HG03045 (cell line): ENCODE results near the gene PMVK.
"Not testable (repeated sequence)": the region's sequence is repeated elsewhere in the genome, so short reads cannot be mapped to it uniquely, and the experiment has no call there.

Source experiments
- ATAC-seq: cut with Tn5 transposase; IDR thresholded peaks from one replicate; pipeline ENCODE4 v1.9.1; 2021; ENCODE audit warnings: mild to moderate bottlenecking, moderate library complexity; ENCODE audit not compliant: unreplicated experiment

Gene PMVK

DNA sequence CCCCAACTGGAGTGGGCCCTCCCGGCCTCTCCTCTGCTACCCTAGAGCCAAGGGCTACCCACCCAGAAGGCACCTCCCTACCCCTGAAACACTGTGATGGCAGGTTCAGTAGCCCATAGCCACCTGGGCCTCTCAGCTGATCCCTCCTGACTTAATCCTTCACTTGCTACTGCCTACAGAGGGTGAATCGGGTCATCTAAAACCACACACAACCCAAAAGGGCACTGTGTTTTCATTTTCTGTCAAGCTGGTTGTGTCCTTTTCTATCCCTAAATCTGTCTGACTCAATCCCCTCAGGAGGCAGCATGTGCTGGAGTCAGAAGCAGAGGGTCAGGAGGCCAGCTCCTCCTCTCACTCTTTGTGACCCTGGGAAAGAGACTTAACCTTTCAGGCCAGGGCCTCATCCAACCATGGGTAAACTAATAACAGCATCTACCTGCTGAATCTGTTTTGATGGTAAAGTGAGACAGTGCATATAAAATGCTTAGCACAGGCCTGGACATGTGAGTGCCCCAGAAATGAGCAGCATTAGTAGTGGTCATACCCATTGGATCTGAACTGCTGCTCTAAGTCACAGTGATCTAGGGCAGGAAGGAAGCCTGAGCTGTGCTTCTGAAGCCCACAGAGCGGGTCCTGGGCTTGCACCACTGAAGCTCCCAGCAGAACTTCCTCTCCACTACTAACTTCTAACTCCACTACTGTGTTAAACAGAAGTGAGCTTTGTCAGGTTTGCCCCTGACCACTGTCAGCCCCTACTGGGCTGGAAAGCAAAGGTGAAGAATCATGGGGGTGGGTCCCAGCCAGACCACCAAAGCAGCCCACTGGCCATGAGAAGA is 11.0 kb downstream of the PMVK start:
- no peak for ATAC-seq

DNA sequence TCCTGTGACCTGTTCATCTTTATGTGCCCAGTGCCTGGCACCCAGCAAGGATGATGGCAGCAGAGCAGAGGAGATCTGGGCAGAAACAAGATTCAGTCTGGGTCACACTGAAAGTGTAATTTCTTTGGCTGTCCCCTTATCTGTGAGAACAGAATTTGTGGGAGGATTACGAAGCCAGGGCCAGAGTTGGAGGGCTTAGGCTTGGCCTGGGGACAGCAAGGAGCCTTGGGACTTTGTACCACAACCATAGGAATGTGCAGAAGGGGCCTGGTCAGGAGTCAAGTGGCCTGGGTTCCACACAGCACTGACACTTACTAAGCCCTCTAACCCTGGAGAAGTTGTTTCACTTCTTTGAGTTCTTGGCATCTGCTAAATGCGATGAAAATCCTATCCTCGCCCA is 12.8 kb downstream of the PMVK start:
- no peak for ATAC-seq

DNA sequence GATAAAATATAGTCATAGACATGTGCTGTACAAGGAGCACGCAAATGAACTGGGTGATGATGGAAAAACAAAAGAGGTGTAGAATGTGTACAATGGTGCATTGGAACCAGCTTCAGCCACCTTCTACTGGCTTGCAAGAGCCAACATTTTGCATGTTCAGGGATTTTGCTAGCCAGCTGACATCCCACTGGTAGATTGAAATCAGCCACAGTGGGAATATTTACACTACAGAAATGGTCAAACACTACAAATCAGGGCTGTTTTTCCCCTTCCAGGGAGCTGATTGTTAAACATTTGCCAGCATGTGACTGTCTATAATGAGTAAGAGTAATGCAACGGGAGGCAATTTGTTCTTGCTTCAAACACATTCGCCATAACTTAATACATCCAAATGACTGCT is 23.2 kb downstream of the PMVK start:
- no peak for ATAC-seq

DNA sequence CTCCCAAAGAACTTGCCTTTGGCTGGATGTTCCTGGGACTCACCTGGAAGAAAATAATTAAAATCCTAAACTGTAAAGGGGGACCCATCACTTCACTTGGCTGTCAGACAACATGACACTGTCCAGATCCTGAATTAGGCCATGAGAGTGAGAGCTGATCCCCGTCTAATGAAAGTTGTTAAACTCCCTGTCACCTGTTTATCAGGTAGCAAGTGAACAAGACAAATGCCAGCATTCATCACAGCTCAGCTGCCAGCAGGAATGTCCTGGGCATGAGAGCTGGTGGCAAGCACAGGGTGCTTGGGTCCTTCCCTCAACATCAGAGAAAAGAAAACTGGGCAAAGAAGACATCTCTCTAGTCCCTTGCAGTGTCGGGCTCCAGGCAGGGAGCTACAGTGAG is 23.8 kb downstream of the PMVK start:
- no peak for ATAC-seq

DNA sequence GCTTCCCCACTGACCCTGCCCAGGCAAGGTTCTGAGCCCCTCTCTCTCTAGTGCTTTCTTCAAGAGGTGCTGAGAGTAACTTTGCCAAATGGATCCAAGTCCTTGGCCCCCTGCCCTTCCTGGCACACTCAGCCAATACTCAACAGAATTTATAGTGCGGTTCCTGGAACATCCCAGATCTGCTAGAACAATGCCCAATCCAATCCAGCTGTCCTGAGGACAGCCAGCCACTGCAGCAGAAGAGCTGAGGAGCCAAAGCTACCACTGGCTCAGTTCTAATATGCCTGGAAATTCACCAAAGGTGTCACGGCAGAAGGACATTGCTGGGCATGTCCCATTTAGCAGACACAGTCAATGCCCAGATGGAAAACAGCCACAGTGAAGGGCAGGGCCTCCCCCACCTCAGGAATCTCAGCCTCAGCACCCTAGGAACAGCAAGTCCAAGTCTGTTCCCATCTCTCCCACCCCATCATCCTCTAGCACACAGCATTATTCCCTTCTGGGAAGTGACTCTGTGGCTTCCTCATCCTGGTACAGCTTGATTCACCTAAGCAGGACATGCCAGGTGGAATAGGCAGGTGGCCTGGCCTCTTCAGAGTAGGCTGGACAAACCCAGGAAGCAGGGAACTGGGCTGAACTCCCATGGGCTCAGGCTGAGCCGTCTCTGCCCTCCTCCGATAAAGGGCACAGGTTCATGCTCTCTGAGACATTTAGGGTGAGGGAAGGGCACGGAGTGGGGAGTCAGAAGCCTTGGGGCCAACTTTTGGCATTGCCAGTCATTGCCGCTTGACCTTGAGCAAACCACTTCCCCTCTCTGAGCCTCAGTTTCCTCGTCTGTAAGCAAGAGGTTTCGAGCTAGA is 24.6 kb downstream of the PMVK start:
- ATAC-seq: no peak

DNA sequence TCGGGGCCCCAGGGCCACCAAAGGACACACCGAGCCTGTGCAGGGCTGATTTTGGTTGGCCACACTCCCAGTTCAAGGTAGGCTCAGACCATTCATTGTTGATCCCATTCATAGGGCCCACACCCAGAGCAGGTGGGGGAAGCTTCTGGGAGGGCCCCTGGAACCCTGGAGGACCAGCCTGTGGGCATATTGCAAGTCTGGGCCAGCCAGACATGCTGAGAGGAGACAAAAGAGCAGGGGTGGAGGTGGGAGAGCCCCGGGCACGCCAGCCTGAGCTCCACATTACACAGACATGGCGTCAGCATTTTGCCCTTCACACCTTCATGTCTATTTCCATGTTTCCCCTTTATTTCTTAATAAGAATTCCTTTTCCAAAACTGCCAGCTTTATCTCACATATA is 25.7 kb downstream of the PMVK start:
- no peak for ATAC-seq

DNA sequence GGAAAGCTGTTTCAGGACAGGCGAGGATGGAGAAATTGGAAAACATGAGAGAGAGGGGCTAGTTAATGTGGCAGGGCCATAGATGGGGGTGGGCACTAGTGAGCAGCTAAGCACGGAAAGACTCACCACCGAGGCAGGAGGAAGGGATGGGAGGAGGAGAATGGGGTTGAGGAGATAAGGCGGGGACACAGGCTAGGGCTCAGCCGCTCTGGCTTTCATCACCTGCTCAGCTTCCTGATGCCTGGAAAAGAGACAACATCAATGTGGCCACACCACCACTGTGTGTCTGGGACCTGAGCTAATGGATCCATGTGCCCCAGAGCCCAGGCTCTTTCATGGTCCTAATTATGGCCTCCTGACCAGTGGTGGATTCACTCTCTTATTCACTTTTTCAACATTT is 27.6 kb downstream of the PMVK start:
- no peak for ATAC-seq

DNA sequence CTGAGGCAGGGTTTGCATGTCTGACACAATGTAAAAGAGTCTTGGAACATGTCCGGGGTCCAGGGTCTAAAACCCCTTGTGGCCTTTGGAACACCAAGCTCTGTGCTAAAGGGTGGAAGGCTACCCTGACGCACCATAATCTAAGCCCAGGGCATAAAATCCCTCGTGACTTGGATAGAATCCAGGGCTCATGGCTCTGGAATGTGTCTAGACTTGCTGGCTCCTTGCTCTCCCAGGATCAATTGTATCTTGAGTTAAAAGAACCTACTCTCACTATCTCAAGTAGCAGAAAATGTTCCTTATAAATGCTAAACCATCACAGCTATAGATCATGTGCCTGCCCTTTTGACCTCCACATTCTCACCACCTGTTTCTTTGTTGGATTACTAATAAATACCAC is 28.4 kb downstream of the PMVK start:
- not testable (repeated sequence) for ATAC-seq

DNA sequence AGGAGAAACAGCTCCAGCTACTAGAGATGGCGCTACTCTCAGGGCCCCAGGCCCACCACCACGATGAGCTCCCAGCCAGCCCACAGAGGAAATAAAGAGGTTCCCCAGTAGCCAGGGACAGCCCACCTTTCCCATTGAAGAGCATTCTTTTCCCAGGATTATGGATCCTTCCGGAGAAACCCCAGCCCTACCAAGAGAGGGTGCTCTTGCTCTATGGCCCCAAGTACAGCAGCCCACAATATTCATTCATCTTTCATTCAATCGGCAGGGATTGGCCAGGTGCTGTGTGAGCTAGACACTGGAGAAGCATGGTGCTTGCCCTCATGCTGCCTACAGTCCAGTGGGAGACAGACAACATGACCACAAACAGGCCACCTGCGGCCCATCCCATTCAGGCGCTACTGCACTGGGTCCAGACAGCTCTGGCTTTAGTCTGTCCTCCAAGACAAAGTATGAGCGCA is 29.9 kb downstream of the PMVK start:
- ATAC-seq: no peak

DNA sequence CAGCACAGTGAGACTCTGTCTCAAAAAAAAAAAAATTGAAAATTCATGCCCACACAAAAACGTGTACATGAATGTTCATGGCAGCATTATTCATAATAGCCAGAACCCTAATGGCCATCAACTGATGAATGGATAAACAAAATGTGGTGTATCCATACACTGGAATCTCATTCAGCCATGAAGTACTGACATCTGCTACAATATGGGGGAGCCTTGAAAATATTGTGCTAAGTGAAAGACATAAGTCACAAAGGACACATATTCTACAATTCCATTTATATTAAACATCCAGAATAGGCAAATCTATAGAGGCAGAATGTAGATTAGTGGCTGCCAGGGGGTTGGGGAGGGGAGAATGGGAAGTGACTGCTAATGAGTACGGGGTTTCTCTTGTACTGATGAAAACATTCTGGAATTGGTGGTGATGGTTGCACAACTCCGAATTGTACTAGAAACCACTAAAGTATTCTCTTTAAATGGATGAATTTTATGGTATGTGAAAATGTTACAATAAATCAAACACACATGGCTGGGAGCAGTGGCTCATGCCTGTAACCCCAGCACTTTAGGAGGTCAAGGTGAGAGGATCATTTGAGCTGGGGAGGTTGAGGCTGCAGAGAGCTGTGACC is 33.5 kb downstream of the PMVK start:
- ATAC-seq: no peak

DNA sequence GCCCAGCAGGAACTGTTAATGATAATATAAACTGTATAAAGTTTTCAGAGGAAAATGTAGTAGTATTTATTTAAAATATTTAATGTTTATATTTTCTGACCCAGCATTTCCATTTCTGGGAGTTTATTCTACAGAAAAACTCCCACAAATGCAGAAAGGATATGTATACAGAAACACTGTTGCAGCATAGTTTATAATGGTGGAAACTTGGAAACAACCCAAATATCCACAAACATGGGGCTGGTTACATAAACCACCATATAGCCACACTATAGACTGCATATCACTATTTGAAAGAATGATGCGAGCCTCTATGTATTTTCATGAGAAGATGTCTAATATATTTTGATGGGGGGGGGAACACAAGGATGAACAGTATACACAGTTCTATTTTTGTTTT is 34.9 kb downstream of the PMVK start:
- ATAC-seq: no peak

DNA sequence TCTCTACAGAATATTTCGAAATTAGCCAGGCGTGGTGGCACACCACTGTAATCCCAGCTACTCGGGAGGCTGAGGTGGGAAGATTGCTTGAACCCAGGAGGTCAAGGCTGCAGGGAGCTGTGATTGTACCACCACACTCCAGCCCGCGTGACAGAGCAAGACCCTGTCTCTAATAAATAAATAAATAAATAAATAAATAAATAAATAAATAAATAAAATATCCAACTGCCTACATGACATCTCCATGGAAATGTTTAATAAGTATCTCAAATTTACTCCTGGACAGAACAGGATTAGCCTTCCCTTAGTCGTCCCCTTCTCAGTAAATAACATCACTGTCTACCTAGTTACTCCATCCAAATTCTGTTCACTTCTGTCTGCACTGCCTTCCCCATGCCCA is 37.5 kb downstream of the PMVK start:
- ATAC-seq: no peak

DNA sequence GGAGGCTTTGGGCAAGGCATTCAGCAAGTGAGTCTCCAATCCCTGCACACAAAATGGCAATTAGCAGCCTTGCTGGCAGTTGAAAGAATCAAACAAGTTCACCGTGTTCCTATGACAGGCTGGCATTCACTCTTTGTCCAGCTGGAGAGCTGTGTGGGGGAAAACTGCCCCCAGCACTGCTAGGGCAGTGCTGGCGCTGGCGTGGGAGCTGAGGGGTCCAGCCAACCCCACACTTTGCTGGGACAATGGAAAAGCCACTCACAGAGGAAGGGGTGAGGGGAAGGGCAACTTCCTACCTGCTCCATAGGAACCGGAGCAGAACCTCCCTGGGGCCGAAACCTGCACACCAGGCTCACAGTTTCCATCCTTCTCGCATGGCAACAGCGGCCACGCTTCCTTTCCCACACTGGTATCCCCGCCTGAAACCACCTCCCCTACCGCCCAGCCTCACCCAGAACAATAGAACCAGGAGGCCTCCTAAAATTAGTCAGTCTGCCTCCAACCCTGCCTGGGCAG is 39.7 kb downstream of the PMVK start:
- no peak for ATAC-seq

DNA sequence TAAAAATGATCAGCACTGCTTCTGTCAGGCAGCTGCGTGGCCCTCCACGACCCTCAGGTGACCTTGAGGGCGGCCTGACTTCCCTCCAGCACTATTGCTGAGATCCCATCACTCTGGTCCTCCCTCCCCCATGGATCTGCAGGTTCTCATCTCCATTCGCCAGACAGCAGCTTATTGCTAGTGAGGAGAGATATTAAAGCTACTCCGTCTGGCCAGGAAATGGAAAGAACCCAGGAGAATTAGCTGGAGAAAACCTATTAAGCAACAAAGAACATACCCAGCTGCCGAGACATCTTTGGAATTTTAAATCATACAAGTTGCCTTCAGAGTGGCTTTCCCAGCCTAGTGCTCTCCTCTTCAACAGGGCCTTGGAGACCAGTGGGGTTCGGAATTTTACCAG is 40.7 kb downstream of the PMVK start:
- ATAC-seq: no peak

DNA sequence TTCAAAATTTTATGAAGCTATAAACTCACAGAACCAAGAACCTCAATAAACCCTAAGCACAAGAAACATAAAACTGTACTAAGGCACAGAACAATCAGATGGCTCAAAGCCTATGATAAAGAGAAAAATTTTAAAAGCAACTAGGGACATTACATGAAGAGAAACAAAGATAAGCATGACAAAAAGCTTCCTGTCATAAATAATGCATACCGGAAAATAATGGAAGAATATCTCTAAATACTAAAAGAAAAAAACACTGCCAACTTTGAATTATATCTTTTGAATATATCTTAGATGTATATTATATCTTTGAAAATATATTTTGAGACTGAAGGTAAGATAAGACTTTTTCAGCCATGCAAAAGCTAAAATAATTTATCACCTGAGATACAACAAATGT is 45.1 kb downstream of the PMVK start:
- no peak for ATAC-seq

DNA sequence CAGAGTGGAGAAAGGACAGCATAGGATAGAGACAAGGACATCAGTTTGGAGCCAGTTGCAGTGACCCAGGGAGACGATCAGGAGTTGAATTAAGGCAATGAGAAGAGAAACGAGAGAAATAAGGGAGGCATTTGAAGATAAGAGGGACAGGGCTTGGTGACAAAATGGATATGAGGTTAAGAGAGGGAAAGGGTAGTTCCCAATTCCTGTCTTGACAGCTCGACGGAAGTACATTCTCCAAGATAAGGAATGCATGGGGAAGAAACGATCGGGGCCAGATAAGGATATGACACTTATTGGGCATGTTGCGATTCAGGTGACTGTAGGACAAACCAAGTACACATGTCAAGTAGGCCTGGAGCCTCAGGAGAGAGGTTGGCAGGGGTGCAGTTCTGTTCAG is 47.8 kb downstream of the PMVK start:
- no peak for ATAC-seq

DNA sequence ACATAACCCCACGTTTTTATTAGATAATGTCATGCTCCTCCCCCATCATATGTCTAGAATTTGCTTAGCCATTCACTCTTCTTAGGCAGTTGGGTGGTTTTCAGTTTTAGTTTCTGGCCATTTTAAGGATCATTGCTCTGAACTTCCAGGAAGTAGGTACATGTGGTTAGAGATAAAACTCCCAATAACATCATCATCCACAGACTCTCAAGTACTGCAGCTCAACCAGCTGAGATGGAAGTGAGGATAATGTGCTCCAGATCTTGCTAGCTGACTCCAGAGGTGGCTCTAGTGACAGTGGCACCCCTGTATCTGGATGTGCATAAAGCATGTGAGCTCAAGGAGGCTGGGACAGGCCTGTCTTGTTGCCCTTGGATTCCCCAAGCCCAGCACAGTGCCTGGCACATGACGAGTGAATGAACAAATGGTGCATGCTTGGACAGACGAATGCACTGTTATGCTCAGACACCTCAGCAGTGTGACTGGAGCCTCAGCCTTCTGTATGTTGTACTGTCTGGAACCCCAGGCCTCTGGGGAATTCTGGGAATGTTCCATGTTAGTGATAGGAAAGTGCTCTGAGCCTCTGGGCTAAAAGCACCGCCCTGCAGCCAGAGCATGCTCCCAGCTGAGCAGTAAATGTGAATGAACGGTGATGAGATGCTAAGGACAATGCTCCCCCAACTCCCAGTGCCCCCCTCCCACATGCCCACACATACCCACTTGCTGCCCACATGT is 50.1 kb downstream of the PMVK start:
- ATAC-seq: no peak

DNA sequence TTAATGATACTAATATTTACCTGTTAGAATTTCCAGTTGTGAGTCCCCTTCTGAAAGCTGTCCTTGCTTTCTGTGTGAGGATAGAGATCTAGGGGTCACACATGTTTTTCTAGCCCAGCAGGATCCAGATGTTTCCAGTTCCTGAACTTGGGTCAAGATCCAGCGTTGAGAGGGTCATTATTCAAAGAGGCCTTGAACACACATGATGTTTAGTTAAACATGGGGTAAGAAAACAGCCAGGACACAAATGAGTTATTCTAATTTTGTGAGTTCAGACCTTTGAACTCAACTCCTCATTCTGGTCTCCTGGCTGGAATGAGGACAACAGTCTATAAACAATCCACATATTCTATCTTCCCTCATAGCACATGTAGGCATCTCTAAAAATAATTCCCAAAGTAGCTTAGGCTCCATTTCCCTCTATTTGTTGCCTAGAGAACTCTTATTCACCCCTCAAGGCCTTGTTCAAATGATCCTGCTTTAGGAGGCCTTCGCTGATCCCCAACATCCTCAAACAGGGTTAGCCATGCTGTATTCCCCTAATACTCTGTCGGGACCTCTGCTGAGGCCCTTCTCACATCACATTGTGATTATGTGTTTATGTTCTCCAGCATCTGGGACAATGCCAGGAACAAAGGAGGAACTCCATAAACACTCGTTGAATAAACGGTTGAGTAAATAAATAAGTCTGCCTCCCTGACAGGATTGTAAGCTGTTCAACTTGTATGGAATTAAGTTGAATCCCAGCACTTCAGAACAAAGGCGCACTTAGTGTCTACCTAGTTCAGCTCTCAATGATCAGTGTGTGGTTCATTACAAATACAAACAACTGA is 51.4 kb downstream of the PMVK start:
- ATAC-seq: no peak

DNA sequence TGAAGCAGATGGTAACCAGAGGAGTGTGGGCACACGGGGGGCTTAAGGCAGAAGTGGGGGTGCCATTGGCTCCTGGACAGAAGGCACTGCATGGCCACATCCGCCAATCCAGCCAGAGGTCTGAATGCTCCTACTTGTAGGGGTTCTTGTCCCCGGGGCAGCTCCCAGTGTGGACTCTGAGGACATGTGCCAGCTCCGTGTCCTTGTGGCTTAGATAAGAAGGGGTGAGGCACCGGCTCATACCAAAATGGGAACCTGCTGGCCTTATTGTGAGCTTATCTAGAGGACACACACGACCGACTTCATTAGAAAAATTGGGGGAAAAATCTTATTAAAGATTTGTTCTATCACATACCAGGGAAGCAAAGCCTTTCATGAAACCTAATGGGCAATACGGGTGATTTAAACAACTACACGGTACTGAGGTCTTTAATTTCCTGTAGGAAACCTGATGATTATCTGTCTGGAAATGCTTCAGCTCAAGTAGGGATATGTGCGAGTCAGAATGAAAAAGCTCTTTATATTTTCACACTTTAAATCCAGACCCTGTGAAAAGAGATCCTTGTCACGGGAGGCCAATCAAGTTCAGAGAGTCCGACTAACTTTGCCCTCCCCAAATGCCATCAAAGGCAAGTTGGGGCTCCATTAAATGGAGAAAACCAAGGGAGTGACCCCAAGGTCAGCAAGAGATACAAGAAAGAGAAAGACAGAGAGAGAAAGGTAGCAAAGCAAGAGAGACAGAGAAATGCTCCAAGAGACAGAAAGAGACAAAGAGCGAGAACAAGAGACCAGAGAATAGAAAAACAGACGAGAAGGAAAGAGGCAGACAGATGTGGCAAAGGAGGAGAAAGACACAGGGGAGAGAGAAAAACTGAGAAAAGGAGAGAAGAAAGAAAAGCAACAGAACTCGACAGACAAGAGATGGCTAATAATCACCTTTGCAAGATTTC is 52.3 kb downstream of the PMVK start:
- no peak for ATAC-seq
